Smooth muscle cell (in vitro differentiated cells): ENCODE results near the gene SLC25A38. TPM values are rescaled to one million over a fixed set of nuclear protein-coding genes. Genes with fewer than 3 reads are reported as not detected.

Source experiments
- DNase-seq: peaks from one replicate; lab custom pipeline; 2025; ENCODE audit not compliant: unreplicated experiment; lab: John Stamatoyannopoulos, UW
- H2AFZ ChIP-seq: fragments of 200-600 bp; sonication (generic); 2 replicates; pipeline ENCODE4 v1.6.0; 2016; ENCODE audit warnings: antibody characterized with exemption, low read depth, mild to moderate bottlenecking
- H3F3A ChIP-seq: fragments of 200-600 bp; sonication (generic); 2 replicates; pipeline ENCODE4 v1.6.0; 2017; ENCODE audit warnings: antibody characterized with exemption, low read depth
- H3K27ac ChIP-seq: fragments of 200-600 bp; sonication (generic); 2 replicates; pipeline ENCODE4 v1.5.1; 2016; ENCODE audit warnings: low read depth, mild to moderate bottlenecking
- H3K27me3 ChIP-seq: fragments of 200-600 bp; sonication (generic); 2 replicates; pipeline ENCODE4 v1.6.1; 2016; ENCODE audit warnings: low read depth, mild to moderate bottlenecking
- H3K36me3 ChIP-seq: fragments of 200-600 bp; sonication (generic); 2 replicates; pipeline ENCODE4 v1.5.1; 2016; ENCODE audit warnings: low read depth
- H3K4me1 ChIP-seq: fragments of 200-600 bp; sonication (generic); 2 replicates; pipeline ENCODE4 v1.5.1; 2016; ENCODE audit warnings: low read depth
- H3K4me2 ChIP-seq: fragments of 200-600 bp; sonication (generic); 2 replicates; pipeline ENCODE4 v1.6.0; 2016; ENCODE audit warnings: mild to moderate bottlenecking
- H3K4me3 ChIP-seq: fragments of 200-600 bp; sonication (generic); 2 replicates; pipeline ENCODE4 v1.5.1; 2016; ENCODE audit warnings: mild to moderate bottlenecking
- H3K79me2 ChIP-seq: fragments of 200-600 bp; sonication (generic); 2 replicates; pipeline ENCODE4 v1.6.0; 2016; ENCODE audit warnings: low read depth, mild to moderate bottlenecking
- H3K9ac ChIP-seq: fragments of 200-600 bp; sonication (generic); 2 replicates; pipeline ENCODE4 v1.6.0; 2016; ENCODE audit warnings: low read depth
- H3K9me3 ChIP-seq: fragments of 200-600 bp; sonication (generic); replicated peaks from 2 replicates; pipeline ENCODE4 v1.5.1; 2016; ENCODE audit warnings: low read depth
- H4K20me1 ChIP-seq: fragments of 200-600 bp; sonication (generic); 2 replicates; pipeline ENCODE4 v1.6.0; 2016; ENCODE audit warnings: low read depth
- CTCF ChIP-seq: fragments of 200-600 bp; sonication (generic); IDR thresholded peaks from 2 replicates; pipeline ENCODE4 v1.5.1; 2017; ENCODE audit warnings: borderline replicate concordance, mild to moderate bottlenecking, antibody characterized with exemption; ENCODE audit not compliant: insufficient read depth, poor library complexity, severe bottlenecking
- WGBS: methylation state at CpG from one replicate; pipeline ENCODE4 v1.1.7; 2016; ENCODE audit warnings: low lambda C conversion rate; 5-methylcytosine and 5-hydroxymethylcytosine counted together
- polyA plus RNA-seq: library from polyadenylated mRNA; unstranded; fragments of >200 nt; fragmentation: Nextera tagmentation; extraction: Ambion mirVana; gene quantifications from 2 replicates; pipeline ENCODE4 v1.2.1, GENCODE V29; 2016
- small RNA-seq: library from RNA; depleted of rRNA; stranded (forward); fragments of <200 nt; gene quantifications from one replicate; pipeline ENCODE3, GENCODE V24; 2014
- total RNA-seq: library from RNA; depleted of rRNA; stranded (reverse); fragments of >200 nt; gene quantifications from 2 replicates; pipeline ENCODE4 v1.2.3, GENCODE V29; 2014

The SLC25A38 gene
- total and polyA plus RNA-seq, 2 experiments from 2014 or later, result 19.1 to 22.2 TPM

DNA sequence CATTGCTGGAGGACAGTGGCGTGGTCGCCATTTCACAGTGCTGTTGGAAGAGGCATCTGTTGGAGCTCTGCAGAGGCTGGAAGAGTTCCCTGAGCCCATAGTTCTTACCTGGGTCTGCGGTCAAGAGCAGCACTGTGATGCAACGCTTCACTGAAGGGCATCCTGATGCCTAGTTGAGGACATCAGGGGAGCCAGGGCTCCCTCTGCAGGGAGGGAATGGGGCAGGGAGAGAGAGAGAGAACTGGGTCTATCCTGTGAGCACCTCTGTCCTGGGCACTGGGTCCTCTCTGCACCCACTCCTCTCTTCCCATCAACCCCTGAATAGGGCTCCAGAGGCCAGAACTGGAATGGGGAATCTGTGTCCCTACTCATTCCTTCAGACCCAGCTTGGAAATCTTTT lies 60.4 kb downstream of the SLC25A38 start:
- H3K36me3 ChIP-seq, result no peaks in the 10 kb centered on the region
- no peak overlapping the region for H2AFZ ChIP-seq
- no peak for DNase-seq
- no peak for TF ChIP-seq CTCF
- H3K27me3 ChIP-seq, result no peaks in the 10 kb centered on the region
- no peak overlapping the region for H3K9ac ChIP-seq
- H3K4me1 ChIP-seq, result no peaks in the 10 kb centered on the region
- WGBS, result 69% methylated on average over 4 of the region's 4 CpGs
- no peaks in the 10 kb centered on the region for H3K9me3 ChIP-seq
- no peaks in the 10 kb centered on the region for H3F3A ChIP-seq
- H3K4me3 ChIP-seq, result no peak overlapping the region
- H4K20me1 ChIP-seq, result no peaks in the 10 kb centered on the region
- H3K27ac ChIP-seq, result no peak overlapping the region
- H3K4me2 ChIP-seq, result no peak overlapping the region
- no peaks in the 10 kb centered on the region for H3K79me2 ChIP-seq

DNA sequence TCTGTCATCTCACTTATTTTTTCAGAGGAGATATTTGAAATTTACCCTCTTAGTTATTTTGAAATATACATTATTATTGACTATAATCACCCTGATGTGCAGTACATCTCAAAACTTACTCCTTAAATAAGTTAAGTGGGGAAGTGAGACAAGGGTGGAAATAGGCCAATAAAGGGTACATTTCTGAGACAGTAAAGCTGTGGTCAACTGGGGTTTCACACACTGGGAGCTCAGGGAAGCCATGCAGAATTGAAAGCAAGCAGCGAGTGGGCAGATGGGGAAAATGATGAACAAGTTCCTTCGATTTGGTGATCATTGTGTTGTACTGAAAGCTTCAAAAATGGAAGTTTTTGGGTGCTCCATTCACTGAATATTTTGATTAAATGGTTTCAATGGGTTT lies 62.8 kb downstream of the SLC25A38 start:
- H3K4me3 ChIP-seq, result no peak overlapping the region
- TF ChIP-seq CTCF, result no peak
- no peak overlapping the region for H3K4me2 ChIP-seq
- no peaks in the 10 kb centered on the region for H3K4me1 ChIP-seq
- H3K9me3 ChIP-seq, result no peaks in the 10 kb centered on the region
- H4K20me1 ChIP-seq, result no peaks in the 10 kb centered on the region
- DNase-seq, result no peak
- no peaks in the 10 kb centered on the region for H3F3A ChIP-seq
- no peaks in the 10 kb centered on the region for H3K79me2 ChIP-seq
- H3K9ac ChIP-seq, result no peak overlapping the region
- 82% methylated on average over 2 of the region's 2 CpGs for WGBS
- H3K27ac ChIP-seq, result no peak overlapping the region
- H2AFZ ChIP-seq, result no peak overlapping the region
- H3K27me3 ChIP-seq, result no peaks in the 10 kb centered on the region
- no peaks in the 10 kb centered on the region for H3K36me3 ChIP-seq

- Histone ChIP-seq H3K9me3 (no peaks in the 10 kb centered on the region), H3K4me2 (no peak overlapping the region), H3K4me1 (no peaks in the 10 kb centered on the region), H3K9ac (no peak overlapping the region), H3K36me3 (no peaks in the 10 kb centered on the region), H4K20me1 (no peaks in the 10 kb centered on the region), H3K79me2 (no peaks in the 10 kb centered on the region), H2AFZ (no peak overlapping the region), H3F3A (no peaks in the 10 kb centered on the region), H3K27me3 (no peaks in the 10 kb centered on the region), H3K4me3 (no peak overlapping the region), H3K27ac (no peak overlapping the region)
- WGBS, result 76% methylated on average over 2 of the region's 2 CpGs
- TF ChIP-seq CTCF, result no peak
- DNase-seq, result no peak
Measured at GRCh38 chr3:39446444-39446843, 63.3 kb downstream of the SLC25A38 start.

Small RNA genes within 50 kb of the gene (small RNA-seq; reads per million reads assigned to genes)
- not detected for gene SNORA6
- not detected for gene SNORA62

Other genes starting within 250 kb of the SLC25A38 start
- gene CSRNP1, start 229.8 kb upstream of the SLC25A38 start, total RNA-seq, result 124 and 159 TPM in 2 replicates
- gene CSRNP1, start 229.8 kb upstream of the SLC25A38 start, polyA plus RNA-seq, result 198 and 252 TPM in 2 replicates
- gene XIRP1, start 190.8 kb upstream of the SLC25A38 start, total RNA-seq, result 0.13 and 0.31 TPM in 2 replicates
- 0.60 and 0.75 TPM in 2 replicates for gene XIRP1, start 190.8 kb upstream of the SLC25A38 start, polyA plus RNA-seq
- 0.31 TPM in 1 of 2 replicates, not detected in the other for gene CX3CR1, start 103.3 kb upstream of the SLC25A38 start, total RNA-seq
- gene CX3CR1, start 103.3 kb upstream of the SLC25A38 start, polyA plus RNA-seq, result 0.70 TPM in 1 of 2 replicates, not detected in the other
- not detected in 2 replicates for gene CCR8, start 53.7 kb upstream of the SLC25A38 start, total RNA-seq
- gene CCR8, start 53.7 kb upstream of the SLC25A38 start, polyA plus RNA-seq, result not detected in 2 replicates
- 1,254 and 1,284 TPM in 2 replicates for gene RPSA, start 23.4 kb downstream of the SLC25A38 start, total RNA-seq
- gene RPSA, start 23.4 kb downstream of the SLC25A38 start, polyA plus RNA-seq, result 355 and 407 TPM in 2 replicates
- gene MOBP, start 84.3 kb downstream of the SLC25A38 start, total RNA-seq, result not detected in 2 replicates
- not detected in 2 replicates for gene MOBP, start 84.3 kb downstream of the SLC25A38 start, polyA plus RNA-seq